GM12891 (cell line): Measurements from ENCODE around the gene TULP3.

ENCODE experiments used
- DNase-seq: peaks from one replicate; pipeline ENCODE4 v3.0.0; 2011; ENCODE audit warnings: low spot score; ENCODE audit not compliant: insufficient read length
- FAIRE-seq: peaks from 2 replicates; lab custom pipeline; 2011; peaks lifted over from hg19 to GRCh38; lab: Jason Lieb, UNC
- PAX5 ChIP-seq: IDR thresholded peaks from 2 replicates; pipeline ENCODE4 v1.6.1; 2011; ENCODE audit warnings: low read length, moderate library complexity, mild to moderate bottlenecking; ENCODE audit not compliant: insufficient read depth, severe bottlenecking
- POLR2A ChIP-seq: IDR thresholded peaks from 2 replicates; pipeline ENCODE4 v1.6.1; 2011; ENCODE audit warnings: low read depth, low read length, control low read depth
- POLR2AphosphoS5 ChIP-seq: IDR thresholded peaks from 2 replicates; pipeline ENCODE4 v1.6.1; 2011; ENCODE audit warnings: low read depth, low read length, control low read depth
- POU2F2 ChIP-seq: IDR thresholded peaks from 2 replicates; pipeline ENCODE4 v1.6.1; 2011; ENCODE audit warnings: low read depth, mild to moderate bottlenecking, control low read depth, low read length, moderate library complexity
- SPI1 ChIP-seq: IDR thresholded peaks from 2 replicates; pipeline ENCODE4 v1.6.1; 2011; ENCODE audit warnings: low read depth, low read length, control low read depth
- TAF1 ChIP-seq: IDR thresholded peaks from 2 replicates; pipeline ENCODE4 v1.6.1; 2011; ENCODE audit warnings: low read depth, low read length, control low read depth

TULP3 gene

DNA sequence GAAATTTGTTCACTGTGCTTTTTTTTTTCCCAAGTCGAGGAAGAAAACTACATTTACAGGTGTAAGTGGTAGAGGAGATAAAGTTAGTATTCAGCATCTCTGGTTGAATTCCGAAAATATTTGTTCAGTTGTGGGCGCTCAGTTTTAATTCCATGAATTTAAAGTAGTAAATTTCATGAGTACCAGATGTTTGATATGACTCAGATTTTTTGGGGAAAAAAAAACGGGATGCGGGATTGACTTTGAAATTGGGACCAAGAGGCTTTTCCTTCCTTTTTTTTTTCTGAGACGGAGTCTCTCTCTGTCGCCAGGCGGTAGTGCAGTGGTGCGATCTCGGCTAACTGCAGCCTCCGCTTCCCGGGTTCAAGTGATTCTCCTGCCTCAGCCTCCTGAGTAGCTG lies 1.6 kb downstream of the TULP3 start:
- DNase-seq (no peak), FAIRE-seq (no peak)
- TF ChIP-seq TAF1 (no peak), POU2F2 (no peak), POLR2AphosphoS5 (no peak), SPI1 (no peak), PAX5 (no peak), POLR2A (no peak)

DNA sequence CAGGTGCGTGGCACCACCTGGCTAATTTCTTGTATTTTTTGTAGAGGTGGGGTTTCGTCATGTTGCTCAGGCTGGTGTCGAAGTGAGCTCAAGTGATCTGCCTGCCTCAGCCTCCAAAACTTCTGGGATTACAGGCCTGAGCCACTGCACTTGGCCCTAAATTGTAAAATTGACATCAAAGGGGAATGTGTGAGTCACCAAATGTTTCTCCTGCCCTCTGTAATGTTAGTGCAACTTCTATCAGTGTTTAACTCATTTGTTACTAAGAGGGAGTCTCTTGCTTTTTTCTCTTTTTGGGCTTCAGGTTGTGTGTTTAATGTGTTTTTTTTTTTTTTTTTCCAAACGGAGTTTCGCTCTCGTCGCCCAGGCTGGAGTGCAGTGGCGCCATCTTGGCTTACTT lies 2.3 kb downstream of the TULP3 start:
- FAIRE-seq (no peak), DNase-seq (no peak)
- no peak for TF ChIP-seq PAX5
- TF ChIP-seq POLR2A = no peak
- no peak for TF ChIP-seq TAF1
- TF ChIP-seq POLR2AphosphoS5 = no peak
- no peak for TF ChIP-seq POU2F2
- no peak for TF ChIP-seq SPI1

DNA sequence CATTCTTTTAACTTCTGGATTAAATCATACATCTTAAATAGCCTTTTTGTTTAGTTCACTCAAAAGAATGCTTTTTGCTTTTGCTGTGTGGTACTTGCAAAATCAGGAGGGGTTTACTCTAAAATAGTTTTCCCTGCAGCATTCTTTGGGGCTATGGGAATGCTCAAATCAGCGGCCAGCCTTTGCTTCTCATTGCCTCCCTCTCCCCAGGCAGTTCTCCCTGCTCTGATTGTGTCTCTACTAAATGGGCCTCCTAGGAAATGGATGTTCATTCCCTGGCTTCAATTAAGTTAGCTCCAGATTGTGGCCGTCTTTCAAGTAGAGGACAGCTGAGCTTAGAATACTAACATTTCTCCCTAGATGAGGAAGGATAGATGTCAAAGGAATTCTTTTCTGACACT lies 4.4 kb downstream of the TULP3 start:
- TF ChIP-seq SPI1 (no peak), POU2F2 (no peak), POLR2AphosphoS5 (no peak), POLR2A (no peak), PAX5 (no peak), TAF1 (no peak)
- FAIRE-seq = no peak
- no peak for DNase-seq

DNA sequence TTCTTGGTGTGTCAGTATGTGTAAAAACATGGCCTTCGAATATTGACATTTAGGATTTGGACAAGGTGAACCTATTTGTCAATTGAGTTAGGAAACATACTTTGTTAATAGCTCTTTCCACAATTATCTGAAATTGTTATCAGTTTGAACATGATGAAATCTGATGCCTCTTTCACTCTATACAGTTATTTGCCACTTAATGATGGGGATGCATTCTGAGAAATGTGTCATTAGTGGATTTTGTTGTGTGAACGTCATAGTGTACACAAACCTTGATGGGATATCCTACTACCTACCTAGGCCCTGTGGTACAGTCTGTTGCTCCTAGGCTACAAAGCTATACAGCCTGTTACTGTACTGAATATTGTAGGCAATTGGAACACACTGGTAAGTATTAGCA lies 4.8 kb downstream of the TULP3 start:
- DNase-seq = no peak
- peak; percentile 20 for FAIRE-seq

DNA sequence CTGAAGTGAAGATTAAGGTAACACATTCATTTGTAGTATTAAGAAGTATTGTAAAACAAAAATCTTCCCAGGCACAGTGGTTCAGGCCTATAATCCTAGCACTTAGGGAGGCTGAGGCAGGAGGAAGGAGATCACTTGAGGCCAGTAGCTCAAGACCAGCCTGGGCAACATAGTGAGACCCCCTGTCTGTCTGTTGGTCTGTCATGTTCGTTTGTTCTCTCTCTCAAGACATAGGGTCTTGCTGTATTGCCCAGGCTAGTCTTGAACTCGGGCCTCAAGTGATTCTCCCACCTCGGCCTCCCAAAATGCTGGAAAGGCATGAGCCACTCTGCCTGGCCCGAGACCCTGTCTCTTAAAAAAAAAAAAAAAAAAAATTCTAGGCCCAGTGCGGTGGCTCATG lies 6.7 kb downstream of the TULP3 start:
- TF ChIP-seq PAX5 = no peak
- TF ChIP-seq POLR2A = no peak
- no peak for TF ChIP-seq TAF1
- TF ChIP-seq POLR2AphosphoS5 = no peak
- TF ChIP-seq POU2F2 = no peak
- no peak for TF ChIP-seq SPI1
- DNase-seq (no peak), FAIRE-seq (no peak)

More for the DNA sequence above, 4.8 kb downstream of the TULP3 start:
- no peak for TF ChIP-seq POLR2A

DNA sequence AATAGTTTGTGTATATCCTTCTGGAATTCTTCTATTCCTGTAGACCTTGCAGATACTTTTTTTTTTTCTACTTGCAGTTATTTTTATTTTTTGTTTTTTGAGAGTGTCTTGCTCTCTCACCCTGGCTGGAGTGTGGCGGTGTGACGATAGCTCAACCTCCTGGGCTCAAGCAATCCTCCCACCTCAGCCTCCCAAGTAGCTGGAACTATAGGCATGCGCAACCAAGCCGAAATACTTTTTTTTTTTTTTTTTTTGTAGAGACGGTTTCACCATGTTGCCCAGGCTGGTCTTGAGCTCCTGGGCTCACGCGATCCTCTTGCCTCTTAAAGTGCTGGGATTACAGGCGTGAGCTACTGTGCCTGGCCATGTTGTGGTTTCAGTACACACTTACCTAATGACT lies 10.0 kb downstream of the TULP3 start:
- FAIRE-seq = no peak
- no peak for DNase-seq
- no peak for TF ChIP-seq TAF1
- TF ChIP-seq POLR2A = no peak
- no peak for TF ChIP-seq PAX5
- TF ChIP-seq POU2F2 = no peak
- TF ChIP-seq SPI1 = no peak
- no peak for TF ChIP-seq POLR2AphosphoS5

DNA sequence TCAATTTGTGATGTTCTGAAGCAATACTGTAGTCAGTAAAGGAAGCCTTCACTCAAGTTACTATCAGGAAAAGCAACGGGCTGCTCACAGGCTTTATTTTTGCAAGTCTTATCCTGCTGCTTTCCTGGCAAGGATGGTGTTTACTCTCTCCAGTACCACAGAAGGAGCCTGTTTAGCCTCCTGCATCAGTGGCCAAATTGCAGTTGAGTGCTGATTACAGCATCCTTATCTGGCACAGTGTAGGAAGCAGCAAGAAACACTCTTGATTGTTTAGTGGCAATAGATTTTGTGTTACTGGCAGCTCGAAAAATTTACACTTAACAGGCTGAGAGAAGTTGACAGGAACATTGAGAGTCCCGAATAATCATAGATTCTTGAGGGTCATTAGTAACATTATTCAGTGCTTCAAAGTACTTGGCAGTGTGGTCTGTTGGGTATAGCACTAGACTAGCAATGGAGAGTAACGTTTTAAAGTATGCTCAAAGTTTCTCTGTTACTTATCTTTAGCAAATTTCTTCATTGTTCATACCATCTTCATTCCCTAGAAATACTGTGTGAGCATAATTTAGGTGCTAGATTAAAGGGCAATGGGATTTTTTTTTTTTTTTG lies 11.7 kb downstream of the TULP3 start:
- no peak for FAIRE-seq
- no peak for DNase-seq
- no peak for TF ChIP-seq POLR2A
- no peak for TF ChIP-seq PAX5
- no peak for TF ChIP-seq TAF1
- TF ChIP-seq SPI1 = no peak
- no peak for TF ChIP-seq POLR2AphosphoS5
- no peak for TF ChIP-seq POU2F2

DNA sequence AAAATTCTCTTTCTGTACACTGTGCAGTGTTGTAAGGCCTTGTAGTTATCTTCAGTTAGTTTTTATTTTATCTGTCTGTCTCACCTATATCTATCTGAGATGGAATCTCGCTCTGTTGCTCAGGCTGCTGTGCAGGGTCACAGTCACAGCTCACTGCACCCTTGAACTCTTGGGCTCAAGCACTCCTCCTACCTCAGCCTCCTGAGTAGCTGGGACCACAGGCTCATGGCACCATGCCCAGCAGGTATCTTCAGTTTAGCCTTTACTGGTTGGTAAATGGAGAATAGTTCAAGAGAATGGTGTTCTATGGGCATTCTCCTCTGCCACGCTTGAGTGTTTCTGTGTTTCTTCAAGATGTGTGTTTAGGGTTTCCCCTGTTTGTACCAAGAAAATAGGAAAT lies 13.6 kb downstream of the TULP3 start:
- TF ChIP-seq POLR2A (no peak), PAX5 (no peak), POU2F2 (no peak), POLR2AphosphoS5 (no peak), SPI1 (no peak), TAF1 (no peak)
- peak; percentile 13 for FAIRE-seq
- DNase-seq = no peak

DNA sequence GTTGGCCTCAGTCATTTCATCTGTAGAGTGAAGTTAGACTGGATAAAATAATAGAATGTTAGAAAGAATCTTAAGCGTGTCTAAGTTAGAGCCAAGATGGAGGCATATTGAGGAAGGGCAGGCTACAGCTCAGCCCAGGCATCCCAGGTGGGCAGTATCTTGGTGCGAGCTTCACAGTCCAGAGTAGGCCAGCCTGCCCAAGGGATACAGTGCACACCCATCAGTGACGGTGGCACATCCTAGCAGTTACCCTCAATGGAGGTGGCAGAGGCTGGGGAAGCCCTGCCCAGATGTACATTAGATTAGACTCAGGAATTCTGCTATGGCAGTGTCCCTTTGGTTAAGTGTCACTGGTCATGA lies 21.5 kb downstream of the TULP3 start:
- FAIRE-seq = no peak
- no peak for DNase-seq
- TF ChIP-seq POU2F2 = no peak

DNA sequence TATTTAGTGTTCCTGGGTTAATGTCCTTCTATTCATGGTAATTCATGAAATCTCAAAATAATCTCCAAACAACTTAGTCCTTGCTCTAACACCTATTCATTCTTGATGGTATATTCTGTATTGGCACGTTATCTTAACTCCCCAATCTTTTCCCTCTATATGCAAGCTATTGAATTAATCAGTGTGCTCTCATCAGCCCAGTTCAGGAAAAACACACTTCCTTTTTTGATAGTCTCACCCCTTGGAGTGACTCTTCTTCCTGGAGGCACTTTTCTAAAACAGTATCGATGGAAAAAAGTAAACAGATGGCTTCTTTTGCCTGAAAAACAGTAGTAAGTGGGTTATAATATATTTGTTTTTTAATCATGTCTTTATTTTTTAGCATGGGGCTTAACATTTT lies 28.6 kb downstream of the TULP3 start:
- TF ChIP-seq PAX5 (no peak), SPI1 (no peak), POU2F2 (no peak), TAF1 (no peak), POLR2A (no peak), POLR2AphosphoS5 (no peak)
- no peak for FAIRE-seq

DNA sequence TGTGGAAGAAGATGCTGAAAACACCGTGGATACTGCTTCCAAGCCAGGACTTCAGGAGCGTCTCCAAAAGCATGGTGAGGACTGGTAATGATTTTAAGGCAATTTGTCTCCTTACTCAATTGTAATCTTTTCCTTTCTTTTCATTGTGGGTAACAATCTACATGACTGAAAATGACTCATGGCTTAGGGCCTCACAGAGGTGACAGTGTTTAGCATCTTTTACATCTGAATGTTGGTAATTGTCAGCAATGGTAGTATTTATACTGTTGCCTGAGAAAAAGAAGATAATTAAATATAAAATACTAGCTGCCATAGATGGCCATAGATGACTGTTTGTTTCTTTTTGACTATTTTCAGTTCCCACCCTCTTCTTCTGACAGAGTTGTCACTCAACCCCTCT lies 31.6 kb downstream of the TULP3 start:
- no peak for FAIRE-seq
- TF ChIP-seq PAX5 (no peak), TAF1 (no peak), POLR2A (no peak), POLR2AphosphoS5 (no peak), POU2F2 (no peak), SPI1 (no peak)
- DNase-seq = no peak

More for the DNA sequence above, 28.6 kb downstream of the TULP3 start:
- no peak for DNase-seq
